ENCODE results near the gene ASIC3. TPM values are rescaled to one million over a fixed set of nuclear protein-coding genes. Genes with fewer than 3 reads are reported as not detected.

ASIC3 gene
- total RNA-seq, 1 donor from 2014 or later, result 4.7 TPM

- intact Hi-C loops (cut with DNase I), result no loop called here
Measured at GRCh38 chr7:151062399-151063211, 14.3 kb downstream of the ASIC3 start.

DNA sequence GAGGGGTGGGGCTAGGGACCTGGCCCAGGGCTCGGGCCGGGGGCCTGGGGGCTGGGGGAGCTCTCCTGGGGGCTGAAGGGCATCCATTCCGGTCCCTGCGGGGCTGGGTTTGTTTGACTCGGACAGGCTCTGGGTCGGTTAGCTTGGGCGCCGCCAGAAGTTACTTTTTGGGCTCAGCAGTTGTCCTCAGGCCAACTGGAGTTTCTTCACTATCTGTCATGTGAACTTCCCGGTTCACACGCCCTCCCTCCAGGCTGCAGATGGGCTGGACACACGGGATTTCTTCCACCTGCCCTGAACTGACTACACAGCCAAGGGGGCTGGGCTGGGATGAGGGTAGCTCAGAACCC is 14.9 kb downstream of the ASIC3 start:
- DNase-seq (ENCODE audit: low spot score) (no peak), ATAC-seq (peak; percentile 7)
- intact Hi-C loops (cut with DNase I), result no loop called here

More at GRCh38 chr7:151062399-151063211, 14.3 kb downstream of the ASIC3 start:
- DNase-seq (ENCODE audit: low spot score), result no peak
- ATAC-seq, result no peak

- no peak for DNase-seq (ENCODE audit: low spot score)
- intact Hi-C loops (cut with DNase I), result no loop called here
- no peak for ATAC-seq
Measured at GRCh38 chr7:151064454-151064853, 16.1 kb downstream of the ASIC3 start.

DNA sequence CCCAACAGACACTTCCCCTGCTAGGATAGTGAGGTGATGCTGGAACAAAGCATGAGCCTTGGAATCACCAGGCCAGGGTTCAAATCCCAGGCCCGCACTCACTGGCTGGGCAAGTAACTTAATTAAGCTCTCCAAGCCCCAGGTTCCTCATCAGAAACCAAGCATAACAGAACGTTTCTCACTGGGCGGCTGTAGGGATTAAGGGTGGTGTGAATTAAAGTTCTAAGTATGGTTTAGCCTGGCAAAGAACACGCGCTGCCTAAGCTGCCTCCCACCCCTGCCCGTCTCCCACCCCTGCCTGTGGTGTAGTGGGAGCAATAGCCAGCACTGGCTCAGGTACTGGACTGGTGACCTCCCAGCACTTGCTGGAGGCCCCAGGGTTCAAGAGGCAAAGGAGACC is 16.7 kb downstream of the ASIC3 start:
- DNase-seq (ENCODE audit: low spot score) (no peak), ATAC-seq (no peak)
- intact Hi-C loops (cut with DNase I), result no loop called here

DNA sequence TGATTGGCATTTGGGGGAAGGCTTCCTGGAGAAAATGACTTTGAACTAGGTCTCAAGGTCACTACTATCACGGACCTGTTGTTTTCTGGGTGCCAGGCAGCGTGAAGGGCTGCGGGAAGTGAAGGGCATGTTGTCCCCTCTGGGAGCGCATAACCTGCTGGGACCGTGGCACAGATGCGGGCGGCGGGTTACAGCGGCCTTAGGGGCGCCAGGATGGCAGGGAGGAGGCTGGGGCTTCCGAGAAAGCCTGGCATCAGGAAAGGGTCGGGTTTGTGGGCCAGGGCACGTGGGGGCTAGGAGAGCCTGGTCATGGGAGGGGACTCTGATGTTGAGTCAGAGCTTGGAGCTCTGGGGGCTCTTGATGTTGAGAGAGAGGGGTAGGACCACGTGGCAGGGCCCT is 17.2 kb downstream of the ASIC3 start:
- DNase-seq (ENCODE audit: low spot score) (no peak), ATAC-seq (no peak)
- intact Hi-C loops (cut with DNase I), result no loop called here

DNA sequence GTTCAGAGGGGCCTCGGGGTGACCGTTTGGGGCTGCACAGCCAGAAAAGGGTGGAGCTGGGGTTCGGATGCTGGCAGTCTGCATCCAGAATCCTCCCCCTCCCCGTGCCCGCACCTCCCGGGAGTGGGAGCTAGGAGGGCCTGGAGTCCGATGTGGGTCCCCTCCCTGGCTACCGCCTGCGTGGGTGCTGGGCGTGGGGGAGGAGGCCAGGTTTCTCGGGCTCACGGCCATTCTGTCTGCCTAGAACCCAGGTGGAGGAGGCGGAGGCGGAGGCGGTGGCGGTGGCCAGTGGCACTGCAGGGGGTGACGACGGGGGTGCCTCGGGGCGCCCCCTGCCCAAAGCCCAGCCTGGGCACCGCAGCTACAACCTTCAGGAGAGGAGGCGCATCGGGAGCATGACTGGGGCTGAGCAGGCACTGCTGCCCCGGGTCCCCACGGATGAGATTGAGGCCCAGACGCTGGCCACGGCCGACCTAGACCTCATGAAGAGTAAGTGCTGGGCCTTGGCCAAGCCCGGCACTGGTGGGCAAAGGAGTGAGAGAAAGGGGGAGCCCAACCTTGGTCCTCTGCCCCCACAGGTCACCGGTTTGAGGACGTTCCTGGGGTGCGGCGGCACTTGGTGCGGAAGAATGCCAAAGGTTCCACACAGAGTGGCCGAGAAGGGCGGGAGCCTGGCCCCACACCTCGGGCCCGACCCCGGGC is 18.1 kb downstream of the ASIC3 start:
- no peak for DNase-seq (ENCODE audit: low spot score)
- intact Hi-C loops (cut with DNase I), result no loop called here
- no peak for ATAC-seq

- DNase-seq (ENCODE audit: low spot score) (no peak), ATAC-seq (no peak)
- intact Hi-C loops (cut with DNase I), result no loop called here
Measured at GRCh38 chr7:151068069-151068773, 19.9 kb downstream of the ASIC3 start.

DNA sequence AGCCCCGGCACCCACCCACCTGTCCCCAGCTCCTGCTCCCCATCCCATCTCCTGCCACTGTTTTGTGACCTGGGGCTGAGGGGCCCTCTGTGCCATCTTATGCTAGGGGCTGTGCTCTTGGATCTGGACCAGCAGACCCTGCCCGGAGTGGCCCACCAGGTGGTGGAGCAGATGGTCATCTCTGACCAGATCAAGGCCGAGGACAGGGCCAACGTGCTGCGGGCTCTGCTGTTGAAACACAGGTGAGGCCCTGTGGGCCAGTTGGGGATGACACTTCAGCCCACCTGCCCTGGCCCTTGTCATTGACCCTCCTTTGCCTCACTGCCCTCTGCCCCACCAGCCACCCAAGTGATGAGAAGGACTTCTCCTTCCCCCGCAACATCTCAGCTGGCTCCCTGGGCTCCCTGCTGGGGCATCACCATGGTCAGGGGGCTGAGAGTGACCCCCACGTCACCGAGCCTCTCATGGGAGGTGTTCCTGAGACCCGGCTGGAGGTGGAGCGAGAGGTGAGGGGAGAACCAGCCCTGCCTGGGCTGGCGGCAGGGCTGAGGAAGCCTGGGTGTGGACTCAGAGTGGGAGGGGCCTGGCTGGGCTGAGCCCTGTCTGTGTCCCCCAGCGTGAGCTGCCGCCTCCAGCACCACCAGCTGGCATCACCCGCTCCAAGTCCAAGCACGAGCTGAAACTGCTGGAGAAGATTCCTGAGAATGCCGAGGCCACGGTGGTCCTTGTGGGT is 21.7 kb downstream of the ASIC3 start:
- ATAC-seq (no peak), DNase-seq (ENCODE audit: low spot score) (no peak)
- intact Hi-C loops (cut with DNase I), result no loop called here

DNA sequence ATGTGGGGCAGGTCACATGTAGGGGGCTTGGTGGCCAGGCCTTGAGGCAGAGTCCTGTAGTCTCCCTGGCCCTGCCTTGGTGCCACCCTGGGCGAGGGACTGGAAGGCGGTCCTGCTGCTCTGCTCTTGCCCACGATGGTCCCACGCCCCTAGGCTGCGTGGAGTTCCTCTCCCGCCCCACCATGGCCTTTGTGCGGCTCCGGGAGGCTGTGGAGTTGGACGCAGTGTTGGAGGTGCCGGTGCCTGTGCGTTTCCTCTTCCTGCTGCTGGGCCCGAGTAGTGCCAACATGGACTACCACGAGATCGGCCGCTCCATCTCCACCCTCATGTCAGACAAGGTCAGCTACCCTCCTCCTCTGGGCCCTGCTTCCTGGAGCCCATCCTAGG is 22.2 kb downstream of the ASIC3 start:
- no peak for ATAC-seq
- intact Hi-C loops (cut with DNase I), result no loop called here

GRCh38 chr7:151071032-151071866 is 22.9 kb downstream of the ASIC3 start:
- no peak for ATAC-seq

More for the DNA sequence above, 22.2 kb downstream of the ASIC3 start:
- DNase-seq (ENCODE audit: low spot score), result no peak

DNA sequence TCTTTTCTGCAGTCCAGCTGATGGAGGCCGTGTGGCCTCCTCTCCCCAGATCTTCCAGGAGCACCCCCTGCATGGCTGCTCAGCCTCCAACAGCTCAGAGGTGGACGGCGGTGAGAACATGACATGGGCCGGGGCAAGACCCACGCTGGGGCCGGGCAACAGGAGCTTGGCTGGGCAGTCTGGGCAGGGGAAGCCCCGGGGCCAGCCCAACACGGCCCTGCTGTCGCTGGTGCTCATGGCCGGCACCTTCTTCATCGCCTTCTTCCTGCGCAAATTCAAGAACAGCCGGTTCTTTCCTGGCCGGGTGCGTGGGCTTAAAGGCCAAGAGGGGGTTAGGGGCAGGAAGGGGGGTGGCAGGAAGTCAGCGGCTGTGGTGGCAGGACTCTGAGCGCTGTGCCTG is 25.7 kb downstream of the ASIC3 start:
- intact Hi-C loops (cut with DNase I), result no loop called here
- DNase-seq (ENCODE audit: low spot score) (no peak), ATAC-seq (no peak)

More at GRCh38 chr7:151071032-151071866, 22.9 kb downstream of the ASIC3 start:
- intact Hi-C loops (cut with DNase I), result no loop called here
- DNase-seq (ENCODE audit: low spot score), result no peak

DNA sequence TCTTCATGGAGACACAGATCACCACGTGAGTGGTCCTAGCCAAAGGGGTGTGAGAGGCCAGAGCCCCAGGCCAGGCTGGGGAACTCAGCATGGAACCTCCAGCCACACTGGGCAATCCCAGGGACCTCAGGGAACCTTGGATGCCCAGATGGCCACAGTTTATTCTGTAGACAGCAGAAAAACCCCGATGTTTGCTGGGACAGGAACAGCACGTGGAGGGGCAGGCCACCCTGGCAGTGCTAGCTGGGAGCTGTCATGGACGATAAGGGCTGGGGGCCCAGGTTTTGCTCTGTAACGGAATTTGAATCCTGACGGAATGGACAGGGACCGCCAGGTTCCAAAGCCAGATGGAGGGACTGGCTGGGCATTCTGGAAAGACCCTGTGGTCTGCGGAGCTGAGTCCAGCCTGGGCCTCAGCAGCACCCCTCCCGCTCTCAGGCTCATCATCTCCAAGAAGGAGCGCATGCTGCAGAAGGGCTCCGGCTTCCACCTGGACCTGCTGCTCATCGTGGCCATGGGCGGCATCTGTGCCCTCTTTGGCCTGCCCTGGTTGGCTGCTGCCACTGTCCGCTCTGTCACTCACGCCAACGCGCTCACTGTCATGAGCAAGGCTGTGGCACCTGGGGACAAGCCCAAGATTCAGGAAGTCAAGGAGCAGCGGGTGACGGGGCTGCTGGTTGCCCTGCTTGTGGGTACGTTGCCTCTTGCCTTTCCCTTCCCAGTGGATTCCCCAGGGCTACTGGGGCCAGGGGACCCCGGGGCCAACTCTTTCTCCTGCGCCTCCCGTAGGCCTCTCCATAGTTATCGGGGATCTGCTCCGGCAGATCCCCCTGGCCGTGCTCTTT is 26.7 kb downstream of the ASIC3 start:
- no peak for ATAC-seq
- no peak for DNase-seq (ENCODE audit: low spot score)
- intact Hi-C loops (cut with DNase I), result no loop called here

DNA sequence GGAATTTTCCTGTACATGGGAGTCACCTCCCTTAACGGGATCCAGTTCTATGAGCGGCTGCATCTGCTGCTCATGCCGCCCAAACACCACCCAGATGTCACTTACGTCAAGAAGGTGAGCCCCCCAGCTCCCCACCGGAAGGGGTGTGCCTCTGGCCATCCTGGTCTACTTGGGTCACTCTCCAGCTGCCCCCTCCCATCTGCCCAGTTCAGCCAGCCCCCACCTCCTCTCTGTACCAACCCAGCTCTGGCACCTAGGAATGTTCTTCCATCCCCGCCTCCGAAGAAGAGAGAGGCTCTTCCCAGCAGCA is 27.3 kb downstream of the ASIC3 start:
- DNase-seq (ENCODE audit: low spot score) (no peak), ATAC-seq (no peak)
- intact Hi-C loops (cut with DNase I), result no loop called here

GRCh38 chr7:151075978-151076426 is 27.7 kb downstream of the ASIC3 start:
- no peak for DNase-seq (ENCODE audit: low spot score)
- ATAC-seq, result no peak
- intact Hi-C loops (cut with DNase I), result no loop called here

DNA sequence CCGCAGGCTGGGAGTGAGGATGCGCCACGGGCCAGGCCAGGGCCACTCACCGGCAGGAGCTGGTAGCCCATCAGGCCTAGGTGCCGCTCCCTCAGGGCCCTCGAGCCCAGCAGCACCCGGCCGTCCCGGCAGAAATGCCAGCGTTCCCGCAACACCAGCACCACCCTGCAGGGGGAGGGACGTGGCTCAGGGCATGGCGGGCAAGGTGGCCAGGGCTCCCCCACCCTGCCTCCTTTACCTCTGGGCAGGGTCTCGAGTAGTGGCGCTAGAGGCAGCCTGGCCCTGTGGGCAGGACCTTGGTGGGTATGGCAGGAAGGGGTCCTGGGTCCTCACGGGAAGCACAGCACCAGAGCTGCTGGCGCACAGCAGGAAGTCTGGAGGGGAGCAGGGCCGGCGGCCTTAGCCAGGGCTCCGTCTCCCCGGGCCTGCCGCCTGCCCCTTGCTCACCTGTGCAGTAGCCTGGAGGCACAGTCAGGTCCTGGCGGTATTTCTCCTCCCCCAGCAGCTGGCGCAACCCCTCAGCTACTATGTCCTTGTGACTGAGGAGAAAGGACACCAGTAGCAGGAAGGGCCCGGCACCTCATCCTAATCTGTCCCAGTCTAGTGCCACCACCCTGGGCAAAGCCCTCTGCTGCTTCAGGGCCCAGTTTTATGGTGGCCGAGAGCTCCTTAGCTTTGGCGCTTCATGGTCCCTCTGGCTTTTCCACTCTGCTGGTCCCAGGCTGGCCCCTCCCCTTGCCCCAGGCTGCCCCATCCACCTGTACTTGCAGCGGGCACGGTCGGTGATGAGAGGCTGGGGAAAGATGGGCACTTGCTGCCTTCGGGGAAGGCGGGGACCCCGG is 28.8 kb downstream of the ASIC3 start:
- intact Hi-C loops (cut with DNase I), result no loop called here
- ATAC-seq (no peak), DNase-seq (ENCODE audit: low spot score) (no peak)

DNA sequence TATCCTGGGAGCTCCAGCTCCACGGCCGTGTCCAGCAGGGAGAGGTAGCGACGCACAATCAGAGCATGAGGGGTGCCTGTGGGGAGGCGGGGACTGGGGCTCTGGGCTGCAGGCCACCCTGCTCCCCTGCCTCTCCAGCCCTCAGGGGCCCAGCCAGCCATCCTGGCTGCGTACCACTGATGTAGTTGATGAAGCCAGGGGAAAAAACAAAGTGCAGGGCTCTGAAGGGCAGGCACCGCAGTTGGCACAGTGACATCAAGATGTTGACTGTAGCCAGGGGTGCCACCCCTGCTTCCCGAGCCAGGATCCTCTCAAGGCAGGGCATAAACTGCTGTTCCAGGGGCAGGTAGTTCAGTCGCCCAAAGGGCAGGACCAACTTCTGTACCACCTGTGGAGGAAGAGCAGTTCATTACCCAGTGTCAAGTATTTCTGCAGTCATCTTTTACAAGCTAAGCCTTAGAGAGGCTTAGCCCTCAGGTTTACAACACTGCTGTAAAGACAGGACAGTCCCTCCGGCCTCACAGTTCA is 29.4 kb downstream of the ASIC3 start:
- intact Hi-C loops (cut with DNase I), result no loop called here
- DNase-seq (ENCODE audit: low spot score) (no peak), ATAC-seq (no peak)

Measured in sciatic nerve (tissue), 2 donors.